Omental fat pad (tissue), 4 donors: ENCODE measurements around the gene GXYLT1. TPM values are rescaled to one million over a fixed set of nuclear protein-coding genes. Genes with fewer than 3 reads are reported as not detected.
"Not testable (repeated sequence)": the region's sequence is repeated elsewhere in the genome, so short reads cannot be mapped to it uniquely, and the experiment has no call there.

Experiments used
- ATAC-seq: fragments of 150-250 bp; one replicate; pipeline ENCODE4 v1.9.1; 2016; ENCODE audit warnings: mild to moderate bottlenecking, moderate library complexity; ENCODE audit not compliant: low FRiP score
- DNase-seq: peaks from one replicate; pipeline ENCODE4 v3.0.0-alpha.2; 2019; ENCODE audit warnings: low spot score
- CTCF ChIP-seq, 3 donors: fragments of 450-650 bp; IDR thresholded peaks; one replicate each; pipeline ENCODE4 v1.5.1; 2016 to 2017; ENCODE audit warnings: antibody characterized with exemption in 3 of 3, mild to moderate bottlenecking in 3 of 3, moderate library complexity in 2 of 3
- total RNA-seq, 4 donors: library from RNA; depleted of rRNA; stranded (reverse); fragments of >200 nt; gene quantifications; one replicate each; pipeline ENCODE4 v1.1.0, GENCODE V29; 2016

Gene GXYLT1
- total RNA-seq, 4 donors from 2014 or later, result 10.3 to 19.1 (median 13.8) TPM

DNA sequence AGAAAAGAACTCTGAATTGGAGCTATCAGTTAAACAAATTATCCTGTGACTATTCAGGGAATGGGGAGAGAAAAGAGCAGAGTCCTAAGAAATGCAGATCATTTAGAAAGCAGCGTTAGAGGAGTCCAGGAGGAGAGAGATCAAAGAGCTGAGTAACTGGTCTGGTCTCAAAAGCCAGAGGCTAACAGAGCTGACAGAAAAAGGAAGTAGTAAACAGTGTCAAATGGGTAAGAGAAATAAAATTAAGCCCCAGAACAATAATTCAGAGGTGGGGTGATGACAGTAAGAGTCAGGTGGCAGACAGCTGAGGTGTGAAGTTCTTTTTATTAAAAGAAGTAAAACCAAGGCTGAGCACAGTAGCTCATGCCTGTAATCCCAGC lies 19.3 kb downstream of the GXYLT1 start:
- no peak for TF ChIP-seq CTCF (IDR thresholded peaks at IDR 0.05)
- DNase-seq, result no peak
- ATAC-seq, result no peak

DNA sequence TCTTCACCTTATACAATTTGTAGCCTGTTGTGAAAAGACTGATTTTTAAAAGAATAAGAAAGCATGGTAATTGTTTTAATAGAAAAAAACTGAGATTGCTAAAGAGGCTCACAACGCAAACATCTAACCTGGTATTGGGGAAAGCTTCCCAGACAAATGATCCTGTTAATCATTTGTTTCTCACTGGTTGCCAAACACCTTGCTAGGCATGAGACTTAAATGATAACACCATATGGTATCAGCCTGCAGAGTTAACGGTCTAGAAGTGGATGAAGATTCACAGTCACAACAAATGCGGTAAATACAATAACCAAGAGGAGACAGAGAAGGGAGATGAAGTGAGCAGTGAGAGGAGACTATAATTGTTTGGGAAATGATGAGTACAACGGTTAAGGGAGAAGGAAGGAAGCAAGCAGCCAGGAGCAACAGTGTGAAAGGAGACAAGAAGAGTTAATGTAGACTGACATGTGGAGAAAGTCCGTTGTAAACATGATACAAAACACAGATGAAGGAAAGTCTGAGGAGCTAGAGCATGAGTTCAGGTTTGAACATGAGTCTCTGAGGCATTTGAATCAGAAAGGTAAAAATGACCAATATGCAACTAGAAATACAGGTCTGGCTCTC lies 19.8 kb downstream of the GXYLT1 start:
- DNase-seq (no peak), ATAC-seq (no peak)
- no peak for TF ChIP-seq CTCF (IDR thresholded peaks at IDR 0.05)

- no peak for ATAC-seq
- DNase-seq, result no peak
- TF ChIP-seq CTCF (IDR thresholded peaks at IDR 0.05), result no peak
These were observed 25.5 kb downstream of the GXYLT1 start for GRCh38 chr12:42119085-42119633.

DNA sequence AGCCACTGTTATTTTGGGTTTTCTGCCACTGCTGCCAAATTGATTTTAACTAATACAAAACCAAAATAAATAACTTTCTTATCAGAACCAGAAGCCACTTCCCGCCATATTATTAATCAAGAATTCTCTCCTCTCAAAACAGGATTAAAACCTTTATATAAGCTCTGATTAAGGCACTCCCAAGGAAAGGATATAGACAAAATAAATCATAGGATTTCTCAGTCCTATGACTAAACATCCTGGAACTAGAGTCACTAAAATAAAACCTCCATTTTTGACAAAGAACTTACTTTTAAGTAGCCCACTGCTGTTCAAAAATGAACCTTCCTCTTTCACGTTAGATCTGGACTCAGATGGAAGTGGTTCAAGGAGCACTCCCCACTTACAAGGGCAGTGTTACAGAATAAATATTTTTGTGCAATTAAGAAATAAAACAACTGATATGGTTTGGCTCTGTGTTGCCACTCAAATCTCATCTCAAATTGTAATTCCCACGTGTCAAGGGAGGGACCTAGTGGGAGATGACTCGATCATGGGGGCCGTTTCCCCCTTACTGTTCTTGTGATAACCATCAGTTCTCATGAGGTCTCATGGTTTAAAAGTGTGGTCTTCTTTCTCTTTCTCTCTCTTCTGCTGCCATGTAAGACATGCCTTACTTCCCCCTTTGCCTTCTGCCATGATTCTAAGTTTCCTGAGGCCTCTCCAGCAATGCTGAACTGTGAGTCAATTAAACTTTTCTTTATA lies 26.4 kb downstream of the GXYLT1 start:
- TF ChIP-seq CTCF (IDR thresholded peaks at IDR 0.05), result no peak
- ATAC-seq, result no peak

GRCh38 chr12:42109031-42109430 lies 35.6 kb downstream of the GXYLT1 start:
- no peak for TF ChIP-seq CTCF (IDR thresholded peaks at IDR 0.05)
- DNase-seq (no peak), ATAC-seq (no peak)

More for the DNA sequence above, 26.4 kb downstream of the GXYLT1 start:
- DNase-seq, result no peak

DNA sequence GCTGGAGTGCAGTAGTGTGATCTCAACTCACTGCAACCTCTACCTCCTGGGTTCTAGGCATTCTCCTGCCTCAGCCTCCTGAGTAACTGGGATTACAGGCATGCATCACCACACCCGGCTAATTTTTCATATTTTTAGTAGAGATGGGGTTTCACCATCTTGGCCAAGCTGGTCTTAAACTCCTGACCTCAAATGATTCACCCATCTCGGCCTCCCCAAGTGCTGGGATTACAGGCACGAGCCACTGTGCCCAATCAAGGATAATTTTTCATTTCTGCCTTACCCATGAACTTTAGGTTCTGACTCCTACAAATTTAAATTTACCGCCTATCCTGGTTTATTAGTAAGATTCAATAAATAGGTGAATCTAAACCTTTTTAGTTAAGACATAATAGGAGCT lies 37.9 kb downstream of the GXYLT1 start:
- DNase-seq, ATAC-seq: not testable (repeated sequence)

- DNase-seq, result no peak
- no peak for ATAC-seq
- TF ChIP-seq CTCF (IDR thresholded peaks at IDR 0.05), result no peak
These were observed 39.9 kb downstream of the GXYLT1 start for GRCh38 chr12:42104784-42105183.
